Common myeloid progenitor, CD34-positive (primary cell): Measurements from ENCODE around the gene EDEM3.
"Not testable (repeated sequence)": the region's sequence is repeated elsewhere in the genome, so short reads cannot be mapped to it uniquely, and the experiment has no call there.

ENCODE experiments used
- CTCF ChIA-PET: fragments of 350-600 bp; sonication (Branson Sonifier 250); formaldehyde crosslinking; loops from one replicate; lab custom pipeline; 2021; ENCODE audit warnings: antibody characterized with exemption; lab: Charles Lee
- POLR2A ChIA-PET: fragments of 350-600 bp; sonication (Branson Sonifier 250); formaldehyde crosslinking; loops from one replicate; lab custom pipeline; 2021; ENCODE audit warnings: antibody characterized with exemption; lab: Charles Lee
- DNase-seq, 3 donors: peaks; one replicate each; pipeline versions ENCODE4 v3.0.0 to v3.0.0-alpha.2; 2013
- H3K27ac ChIP-seq, 2 experiments: 1 replicate in 1 of 2; 2 replicates in 1 of 2; pipeline ENCODE4 v1.7.0; 2013; ENCODE audit warnings: inconsistent platforms in 2 of 2, low read length in 2 of 2, mild to moderate bottlenecking in 2 of 2, low read depth in 1 of 2, moderate library complexity in 1 of 2; ENCODE audit not compliant: severe bottlenecking in 2 of 2, insufficient read depth in 1 of 2, poor library complexity in 1 of 2
- H3K27me3 ChIP-seq, 5 experiments: replicated peaks in 2 of 5; 1 replicate in 3 of 5; 2 replicates in 2 of 5; pipeline versions ENCODE4 v1.6.1 to v1.7.0; 2013; ENCODE audit warnings: low read length in 4 of 5, mild to moderate bottlenecking in 2 of 5, moderate library complexity in 2 of 5, inconsistent platforms in 1 of 5; ENCODE audit not compliant: insufficient read depth in 5 of 5, control insufficient read depth in 4 of 5
- H3K36me3 ChIP-seq, 4 experiments: 1 replicate in 2 of 4; 2 replicates in 2 of 4; pipeline versions ENCODE4 v1.6.1 to v1.7.0; 2013; ENCODE audit warnings: low read length in 3 of 4, control low read depth in 1 of 4, mild to moderate bottlenecking in 1 of 4; ENCODE audit not compliant: control insufficient read depth in 4 of 4, insufficient read depth in 4 of 4
- H3K4me1 ChIP-seq, 4 experiments: 1 replicate in 3 of 4; 2 replicates in 1 of 4; pipeline versions ENCODE4 v1.6.1 to v1.7.1; 2013; ENCODE audit warnings: low read length in 3 of 4, mild to moderate bottlenecking in 3 of 4, control low read depth in 1 of 4, inconsistent platforms in 1 of 4, moderate library complexity in 1 of 4; ENCODE audit not compliant: control insufficient read depth in 4 of 4, insufficient read depth in 4 of 4; ENCODE audit errors: control extremely low read depth in 1 of 4
- H3K4me3 ChIP-seq, 7 experiments: 1 replicate in 4 of 7; 2 replicates in 3 of 7; pipeline versions ENCODE4 v1.5.1 to v1.7.0; 2013; ENCODE audit warnings: mild to moderate bottlenecking in 7 of 7, low read length in 6 of 7, moderate library complexity in 6 of 7, inconsistent platforms in 2 of 7, low read depth in 2 of 7, control low read depth in 1 of 7; ENCODE audit not compliant: insufficient read depth in 4 of 7, control insufficient read depth in 1 of 7; ENCODE audit errors: extremely low read depth in 1 of 7
- H3K9me3 ChIP-seq, 5 experiments: 1 replicate in 4 of 5; 2 replicates in 1 of 5; pipeline versions ENCODE4 v1.6.1 to v1.7.1; 2013; ENCODE audit warnings: low read length in 4 of 5, mild to moderate bottlenecking in 2 of 5, inconsistent platforms in 1 of 5, low read depth in 1 of 5, moderate library complexity in 1 of 5; ENCODE audit not compliant: control insufficient read depth in 4 of 5, insufficient read depth in 2 of 5; ENCODE audit errors: control extremely low read depth in 1 of 5
- WGBS: methylation state at CpG from one replicate; pipeline ENCODE4 v1.1.5; 2013; ENCODE audit not compliant: insufficient coverage; 5-methylcytosine and 5-hydroxymethylcytosine counted together

EDEM3 gene

DNA sequence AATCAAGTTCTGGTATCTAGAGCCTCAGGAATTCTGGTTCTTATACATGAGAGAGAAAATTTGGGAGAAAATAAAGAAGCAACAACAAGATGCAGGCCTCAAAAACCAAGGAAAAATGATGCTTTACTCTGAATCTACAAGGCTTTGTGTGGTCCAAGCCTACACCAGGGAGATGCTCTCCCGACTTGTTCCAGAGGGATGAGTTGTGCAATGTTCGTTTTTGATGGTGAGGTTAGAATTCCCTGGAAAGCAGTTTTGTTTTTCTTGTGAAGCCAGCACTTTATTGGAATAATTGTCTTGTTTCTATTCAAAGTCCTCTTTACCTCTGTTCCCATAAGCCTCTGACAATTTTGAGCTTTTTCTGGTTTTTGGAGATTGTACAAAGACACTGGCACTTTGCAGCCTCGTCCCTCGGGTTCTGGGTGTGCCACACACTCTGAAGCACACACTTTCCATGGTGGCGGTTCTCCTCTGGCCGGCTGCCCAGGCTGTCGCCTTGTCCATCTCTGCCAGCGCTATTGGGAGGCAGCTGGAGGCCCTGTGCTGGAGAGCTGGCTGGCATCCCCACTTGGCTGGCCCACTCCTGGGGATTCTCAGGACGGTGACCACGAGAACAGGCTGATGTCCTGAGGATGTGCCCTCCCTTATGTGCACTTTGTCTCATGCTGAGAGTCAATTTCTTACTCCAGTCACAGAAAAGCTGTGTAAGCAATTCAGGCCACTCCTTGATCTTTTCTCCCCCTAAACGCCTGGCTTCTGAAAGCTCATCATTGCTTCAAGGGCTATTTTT is 70.2 kb downstream of the EDEM3 start:
- Histone ChIP-seq H3K4me1 (no peaks in the 10 kb centered on the region), H3K4me3 (no peak overlapping the region), H3K27me3 (no peaks in the 10 kb centered on the region), H3K9me3 (peaks cover 0 to 15% (median 7%) of the 10 kb centered on the region in 5 experiments), H3K36me3 (no peaks in the 10 kb centered on the region), H3K27ac (no peak overlapping the region)
- no peak for DNase-seq
- ChIA-PET CTCF (no interaction called here), POLR2A (no interaction called here)
- 95% methylated on average over 6 of the region's 11 CpGs for WGBS

DNA sequence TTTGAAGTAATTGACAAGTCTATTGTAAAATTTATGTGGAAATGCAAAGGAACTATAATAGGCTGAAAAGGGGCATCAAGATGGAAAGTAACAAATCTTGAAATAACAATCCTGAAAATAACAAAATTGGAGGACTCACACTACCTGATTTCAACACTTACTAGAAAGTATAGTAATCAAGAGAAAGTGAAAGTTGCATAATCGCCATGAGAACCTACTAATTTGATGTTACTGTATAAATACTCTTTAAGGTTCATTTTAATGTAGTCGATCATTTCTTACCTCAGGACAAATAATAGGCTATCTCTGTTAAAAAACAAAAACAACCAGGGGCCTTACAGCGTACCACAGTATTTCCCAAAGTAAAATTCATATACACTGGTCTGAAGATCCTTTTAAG is 71.7 kb downstream of the EDEM3 start:
- Histone ChIP-seq H3K36me3 (no peaks in the 10 kb centered on the region), H3K27me3 (no peaks in the 10 kb centered on the region), H3K27ac (no peak overlapping the region), H3K4me3 (no peak overlapping the region), H3K4me1 (no peaks in the 10 kb centered on the region), H3K9me3 (peaks cover 0 to 15% (median 7%) of the 10 kb centered on the region in 5 experiments)
- CTCF ChIA-PET: interaction anchor here (1.7 kb wide), 1 partner anchor 19 kb away, joined by 9 read pairs; no protein-coding TSS in a partner anchor
- POLR2A ChIA-PET: no interaction called here
- WGBS: no CpG with 5 or more reads among the region's 3 CpGs
- DNase-seq: no peak

DNA sequence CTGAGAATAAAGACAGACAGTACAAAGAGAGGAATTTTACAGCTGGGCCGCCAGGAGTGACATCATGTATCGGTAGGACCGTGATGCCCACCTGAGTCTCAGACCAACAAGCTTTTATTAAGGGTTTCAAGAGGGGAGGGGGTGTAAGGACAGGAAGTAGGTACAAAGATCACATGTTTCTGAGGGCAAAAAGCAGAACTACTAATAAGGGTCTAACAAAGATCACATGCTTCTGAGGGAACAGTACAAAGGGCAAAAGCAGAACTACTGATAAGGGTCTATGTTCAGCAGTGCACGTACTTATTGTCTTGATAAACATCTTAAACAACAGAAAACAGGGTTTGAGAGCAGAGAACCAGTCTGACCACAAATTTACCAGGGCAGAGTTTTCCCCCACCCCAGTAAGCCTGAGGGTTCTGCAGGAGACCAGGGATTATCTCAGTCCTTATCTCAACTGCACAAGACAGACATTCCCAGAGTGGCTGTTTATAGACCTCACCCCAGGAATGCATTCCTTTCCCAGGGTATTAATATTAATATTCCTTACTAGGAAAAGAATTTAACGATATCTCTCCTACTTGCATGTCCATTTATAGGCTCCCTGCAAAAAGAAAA is 73.9 kb downstream of the EDEM3 start:
- POLR2A ChIA-PET: not testable (repeated sequence)

DNA sequence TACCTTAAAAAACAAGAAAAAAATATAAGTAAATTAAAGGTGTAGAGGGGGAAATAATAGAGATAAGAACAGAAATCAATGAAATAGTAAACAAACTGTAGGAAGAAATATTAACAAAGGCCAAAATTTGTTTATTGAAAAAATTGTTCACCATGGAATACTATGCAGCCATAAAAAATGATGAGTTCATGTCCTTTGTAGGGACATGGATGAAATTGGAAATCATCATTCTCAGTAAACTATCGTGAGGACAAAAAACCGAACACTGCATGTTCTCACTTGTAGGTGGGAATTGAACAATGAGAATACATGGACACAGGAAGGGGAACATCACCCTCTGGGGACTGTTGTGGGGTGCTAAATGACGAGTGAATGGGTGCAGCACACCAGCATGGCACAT is 75.2 kb downstream of the EDEM3 start:
- DNase-seq, H3K4me1 ChIP-seq, H3K27me3 ChIP-seq, H3K27ac ChIP-seq, H3K36me3 ChIP-seq, POLR2A ChIA-PET, H3K4me3 ChIP-seq: not testable (repeated sequence)
- no CpG with 5 or more reads among the region's 3 CpGs for WGBS
- CTCF ChIA-PET: interaction anchor here (3.0 kb wide), 1 partner anchor 15 kb away, joined by 10 read pairs; no protein-coding TSS in a partner anchor
- peaks cover 0 to 15% (median 7%) of the 10 kb centered on the region in 5 experiments for H3K9me3 ChIP-seq

More for the DNA sequence above, 73.9 kb downstream of the EDEM3 start:
- not testable (repeated sequence) for H3K36me3 ChIP-seq, H3K27ac ChIP-seq, H3K4me1 ChIP-seq, H3K27me3 ChIP-seq, H3K4me3 ChIP-seq
- 91% methylated on average over 5 of the region's 5 CpGs for WGBS
- CTCF ChIA-PET: interaction anchor here (3.0 kb wide), 1 partner anchor 16 kb away, joined by 10 read pairs; no protein-coding TSS in a partner anchor
- H3K9me3 ChIP-seq: peaks cover 0 to 15% (median 7%) of the 10 kb centered on the region in 5 experiments
- peak in 2 of 3 donors; percentile 12 to 18 for DNase-seq

DNA sequence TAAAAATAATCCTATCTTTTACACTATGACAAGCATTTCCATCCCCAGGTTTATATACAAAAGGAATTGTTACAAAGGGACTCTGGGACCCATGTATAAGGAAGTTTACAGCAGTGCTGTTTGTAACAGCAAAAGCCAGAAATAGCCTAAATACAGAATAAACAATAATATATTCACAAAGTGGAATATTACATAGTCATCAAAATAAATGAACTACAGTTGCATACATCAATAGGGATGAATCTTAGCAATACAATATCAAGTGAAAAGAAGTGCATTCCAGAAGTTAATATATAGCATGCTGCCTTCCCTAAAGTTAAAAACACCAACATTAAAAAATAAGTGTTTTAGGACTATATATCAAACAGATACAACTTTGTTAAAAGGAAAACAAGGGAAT is 77.3 kb downstream of the EDEM3 start:
- CTCF ChIA-PET: interaction anchor here (0.8 to 1.0 kb wide), 2 partner anchors 13 to 15 kb away, joined by 3 to 5 read pairs; no protein-coding TSS in a partner anchor

DNA sequence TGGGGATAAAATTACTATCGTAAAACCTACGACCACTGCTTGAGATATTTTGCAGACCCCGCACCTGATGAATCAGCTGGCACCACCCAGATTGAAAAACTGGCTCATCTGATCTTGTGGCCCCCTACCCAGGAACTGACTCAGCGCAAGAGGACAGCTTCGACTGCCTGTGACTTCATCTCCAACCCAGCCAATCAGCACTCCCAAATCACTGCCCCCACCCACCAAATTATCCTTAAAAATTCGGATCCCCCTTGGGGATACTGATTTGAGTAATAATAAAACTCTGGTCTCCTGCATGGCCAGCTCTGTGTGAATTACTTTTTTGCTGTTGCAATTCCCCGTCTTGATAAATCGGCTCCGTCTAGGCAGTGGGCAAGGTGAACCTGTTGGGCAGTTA is 81.4 kb downstream of the EDEM3 start:
- Histone ChIP-seq H3K36me3 (no peaks in the 10 kb centered on the region), H3K27ac (no peak overlapping the region), H3K4me1 (no peaks in the 10 kb centered on the region), H3K9me3 (no peaks in the 10 kb centered on the region), H3K4me3 (no peak overlapping the region), H3K27me3 (no peaks in the 10 kb centered on the region)
- DNase-seq: no peak
- WGBS: 96% methylated on average over 8 of the region's 9 CpGs
- POLR2A ChIA-PET: no interaction called here
- CTCF ChIA-PET: interaction anchor here (1.7 kb wide), 1 partner anchor 9 kb away, joined by 8 read pairs; no protein-coding TSS in a partner anchor

More for the DNA sequence above, 77.3 kb downstream of the EDEM3 start:
- Histone ChIP-seq H3K4me1 (no peaks in the 10 kb centered on the region), H3K36me3 (no peaks in the 10 kb centered on the region), H3K27me3 (no peaks in the 10 kb centered on the region), H3K4me3 (no peak overlapping the region), H3K27ac (no peak overlapping the region), H3K9me3 (peaks cover 0 to 11% (median 6%) of the 10 kb centered on the region in 5 experiments)
- DNase-seq: no peak
- POLR2A ChIA-PET: interaction anchor here (1.0 kb wide), 1 partner anchor 9 kb away, joined by 3 read pairs; no protein-coding TSS in a partner anchor
